GM06990 (cell line): ENCODE measurements around the gene CEP97.

Experiments
- DNase-seq: peaks from one replicate; pipeline ENCODE4 v3.0.0-alpha.2; 2011; ENCODE audit not compliant: insufficient read length; ENCODE audit errors: extremely low read depth
- H3K27me3 ChIP-seq: replicated peaks from 2 replicates; pipeline ENCODE4 v1.6.0; 2011; ENCODE audit warnings: low read length; ENCODE audit not compliant: control insufficient read depth, insufficient read depth
- H3K36me3 ChIP-seq: 2 replicates; pipeline ENCODE4 v1.5.1; 2011; ENCODE audit warnings: low read length; ENCODE audit not compliant: control insufficient read depth, insufficient read depth
- H3K4me3 ChIP-seq: replicated peaks from 2 replicates; pipeline ENCODE4 v1.5.1; 2011; ENCODE audit warnings: low read depth, mild to moderate bottlenecking, control low read depth, low read length
- TF ChIP-seq, protein P1 (sequence below): IDR thresholded peaks from 2 replicates; pipeline ENCODE4 v1.5.1; 2011; ENCODE audit warnings: low read length, control low read depth, mild to moderate bottlenecking, inconsistent platforms; ENCODE audit not compliant: insufficient read depth, poor library complexity, severe bottlenecking

Gene CEP97, protein sequence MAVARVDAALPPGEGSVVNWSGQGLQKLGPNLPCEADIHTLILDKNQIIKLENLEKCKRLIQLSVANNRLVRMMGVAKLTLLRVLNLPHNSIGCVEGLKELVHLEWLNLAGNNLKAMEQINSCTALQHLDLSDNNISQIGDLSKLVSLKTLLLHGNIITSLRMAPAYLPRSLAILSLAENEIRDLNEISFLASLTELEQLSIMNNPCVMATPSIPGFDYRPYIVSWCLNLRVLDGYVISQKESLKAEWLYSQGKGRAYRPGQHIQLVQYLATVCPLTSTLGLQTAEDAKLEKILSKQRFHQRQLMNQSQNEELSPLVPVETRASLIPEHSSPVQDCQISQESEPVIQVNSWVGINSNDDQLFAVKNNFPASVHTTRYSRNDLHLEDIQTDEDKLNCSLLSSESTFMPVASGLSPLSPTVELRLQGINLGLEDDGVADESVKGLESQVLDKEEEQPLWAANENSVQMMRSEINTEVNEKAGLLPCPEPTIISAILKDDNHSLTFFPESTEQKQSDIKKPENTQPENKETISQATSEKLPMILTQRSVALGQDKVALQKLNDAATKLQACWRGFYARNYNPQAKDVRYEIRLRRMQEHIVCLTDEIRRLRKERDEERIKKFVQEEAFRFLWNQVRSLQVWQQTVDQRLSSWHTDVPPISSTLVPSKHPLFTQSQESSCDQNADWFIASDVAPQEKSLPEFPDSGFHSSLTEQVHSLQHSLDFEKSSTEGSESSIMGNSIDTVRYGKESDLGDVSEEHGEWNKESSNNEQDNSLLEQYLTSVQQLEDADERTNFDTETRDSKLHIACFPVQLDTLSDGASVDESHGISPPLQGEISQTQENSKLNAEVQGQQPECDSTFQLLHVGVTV

DNA sequence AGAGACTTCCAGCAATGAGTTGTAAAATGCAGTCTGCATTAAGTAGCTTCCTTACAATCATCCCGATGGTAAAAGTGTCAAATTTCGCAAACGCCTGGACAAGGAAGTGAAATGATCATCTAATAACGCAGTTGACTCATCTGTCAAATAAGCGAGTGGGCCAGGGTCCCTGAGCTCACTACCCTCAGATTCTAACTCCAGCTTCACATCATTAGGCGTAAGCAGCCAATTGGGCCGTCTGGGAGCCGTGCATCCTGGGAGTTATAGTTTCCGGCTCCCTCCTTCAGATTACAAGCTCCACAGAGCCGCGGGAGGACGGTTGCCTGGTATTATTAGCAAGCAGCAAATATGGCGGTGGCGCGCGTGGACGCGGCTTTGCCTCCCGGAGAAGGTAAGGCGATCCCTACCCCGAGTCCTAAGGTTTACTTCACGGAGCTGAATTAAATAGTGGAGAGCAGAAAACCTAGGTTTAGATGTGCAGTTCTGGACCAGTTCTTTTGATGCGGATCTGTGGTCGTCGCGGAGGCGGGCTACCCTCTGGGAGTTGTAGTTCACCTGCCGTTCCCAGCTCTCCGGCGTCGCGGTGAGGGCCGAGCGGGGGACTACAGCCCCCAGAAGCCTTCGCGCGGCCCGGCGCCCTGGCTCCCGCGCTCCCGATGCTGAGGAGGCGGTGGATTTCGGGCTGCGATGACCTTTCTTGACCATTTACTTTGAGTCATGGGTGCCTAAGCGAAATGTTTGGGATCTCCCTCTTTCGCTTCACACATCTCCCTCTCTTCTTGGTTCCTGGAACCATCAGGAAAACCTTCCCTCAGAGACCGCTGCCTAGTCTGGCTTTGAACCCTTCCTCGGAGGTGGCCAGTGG, at the start of gene CEP97:
TSS of gene CEP97 (plus strand) at position 286 of the 865 bp plus-strand sequence. CDS start at position 349, 63 bp downstream.
- TF ChIP-seq, protein P1, sequence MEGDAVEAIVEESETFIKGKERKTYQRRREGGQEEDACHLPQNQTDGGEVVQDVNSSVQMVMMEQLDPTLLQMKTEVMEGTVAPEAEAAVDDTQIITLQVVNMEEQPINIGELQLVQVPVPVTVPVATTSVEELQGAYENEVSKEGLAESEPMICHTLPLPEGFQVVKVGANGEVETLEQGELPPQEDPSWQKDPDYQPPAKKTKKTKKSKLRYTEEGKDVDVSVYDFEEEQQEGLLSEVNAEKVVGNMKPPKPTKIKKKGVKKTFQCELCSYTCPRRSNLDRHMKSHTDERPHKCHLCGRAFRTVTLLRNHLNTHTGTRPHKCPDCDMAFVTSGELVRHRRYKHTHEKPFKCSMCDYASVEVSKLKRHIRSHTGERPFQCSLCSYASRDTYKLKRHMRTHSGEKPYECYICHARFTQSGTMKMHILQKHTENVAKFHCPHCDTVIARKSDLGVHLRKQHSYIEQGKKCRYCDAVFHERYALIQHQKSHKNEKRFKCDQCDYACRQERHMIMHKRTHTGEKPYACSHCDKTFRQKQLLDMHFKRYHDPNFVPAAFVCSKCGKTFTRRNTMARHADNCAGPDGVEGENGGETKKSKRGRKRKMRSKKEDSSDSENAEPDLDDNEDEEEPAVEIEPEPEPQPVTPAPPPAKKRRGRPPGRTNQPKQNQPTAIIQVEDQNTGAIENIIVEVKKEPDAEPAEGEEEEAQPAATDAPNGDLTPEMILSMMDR, result no peak
- H3K4me3 ChIP-seq, result peak within 1 kb of the TSS; percentile 88

DNA sequence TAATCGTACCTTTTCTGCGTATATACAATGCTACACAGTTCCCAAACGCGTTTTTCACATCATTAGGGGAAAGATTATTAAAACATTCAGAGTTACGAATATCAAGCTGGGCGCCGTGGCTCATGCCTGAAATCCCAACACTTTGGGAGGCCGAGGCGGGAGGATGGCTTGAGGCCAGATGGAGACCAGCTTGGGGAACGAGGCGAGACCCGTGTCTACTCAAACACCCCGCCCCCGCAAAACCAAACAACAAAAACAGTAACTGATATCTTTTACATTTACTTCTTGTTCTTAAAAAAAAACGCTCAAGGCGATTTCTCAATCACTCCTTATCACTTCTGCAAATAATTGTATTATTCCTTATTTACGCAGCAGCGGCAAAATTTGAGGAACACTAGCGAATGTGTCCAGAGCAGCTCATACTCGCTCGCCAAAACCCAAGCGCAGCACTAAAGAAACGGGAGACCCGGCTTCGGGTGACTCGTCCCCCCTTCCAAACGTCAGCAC, 48.7 kb upstream of the CEP97 start:
- TF ChIP-seq, protein P1, result no peak
- H3K27me3 ChIP-seq, result no peaks in the 10 kb centered on the region

More for the DNA sequence above, at the start of gene CEP97:
- no peaks in the 10 kb centered on the region; the same call in 1 of the 2 replicates for H3K36me3 ChIP-seq
- DNase-seq, result peak; percentile 94
- H3K27me3 ChIP-seq, result no peaks in the 10 kb centered on the region

DNA sequence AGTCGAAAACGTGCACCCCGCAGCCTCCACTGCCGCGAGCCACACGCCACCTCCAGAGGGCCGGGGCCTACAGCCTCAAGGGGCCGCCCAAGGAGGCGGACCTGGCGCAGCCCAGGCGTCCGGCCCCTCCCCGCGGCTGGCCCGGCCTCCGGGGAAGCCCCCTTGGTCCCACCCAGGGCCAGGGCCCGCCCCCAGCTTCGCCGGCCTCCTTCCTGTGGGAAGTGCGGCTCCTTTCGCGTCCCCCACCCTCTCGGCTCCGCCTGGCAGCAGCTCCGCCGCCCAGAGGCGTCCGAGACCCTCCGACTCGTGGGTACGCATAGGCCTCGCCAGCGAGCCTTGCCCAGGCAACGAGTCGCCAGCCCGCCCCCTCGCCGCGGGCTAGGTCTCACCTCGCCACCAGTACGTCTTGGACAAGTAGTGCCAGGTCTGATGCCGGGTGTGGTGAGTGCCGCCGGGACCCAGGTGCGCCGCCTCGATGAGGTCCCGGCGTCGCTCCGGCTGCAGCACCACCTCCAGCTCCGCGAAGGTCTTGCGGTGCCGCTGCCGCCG, 48.1 kb upstream of the CEP97 start:
- TF ChIP-seq, protein P1, result no peak
- Histone ChIP-seq H3K36me3 (peaks cover 2% of the 10 kb centered on the region), H3K27me3 (no peaks in the 10 kb centered on the region), H3K4me3 (peak overlapping the region; percentile 97)
- DNase-seq, result peak; percentile 97

More for the DNA sequence above, 48.7 kb upstream of the CEP97 start:
- H3K36me3 ChIP-seq, result peaks cover 1% of the 10 kb centered on the region
- DNase-seq, result no peak
- H3K4me3 ChIP-seq, result peak overlapping the region; percentile 97

DNA sequence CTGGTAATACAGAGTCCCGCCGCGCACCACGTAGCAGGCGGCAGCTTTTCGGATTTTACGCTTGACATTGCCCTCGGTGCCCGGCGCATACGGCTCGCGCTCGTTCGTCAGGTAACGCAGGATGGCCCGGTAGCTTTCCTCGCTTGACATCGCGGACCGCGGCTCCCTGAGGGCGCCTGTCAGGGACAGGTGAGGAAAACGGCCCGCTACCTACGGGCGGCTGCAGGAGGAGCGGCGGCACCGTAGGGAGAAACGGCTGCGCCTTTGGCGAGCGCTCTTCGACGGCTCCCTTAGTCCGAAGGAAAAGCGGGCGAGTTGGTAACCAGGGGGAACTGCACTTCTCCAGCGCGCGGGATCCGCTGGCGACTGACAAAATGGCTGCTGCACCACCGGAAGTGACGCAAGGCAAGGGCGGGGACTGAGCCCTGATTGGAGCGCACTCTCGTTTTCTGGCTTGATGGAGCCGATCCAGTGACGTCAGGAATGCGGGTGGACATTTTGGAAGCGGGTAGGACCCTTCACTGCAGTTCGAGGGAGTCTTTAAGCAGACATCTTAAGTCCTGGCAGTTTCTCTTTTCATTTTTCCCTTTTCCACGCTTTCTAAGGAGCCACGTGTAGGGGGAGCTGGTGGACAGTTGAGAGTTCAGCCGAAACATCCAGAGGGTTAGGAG, 47.5 kb upstream of the CEP97 start, which contains the start of gene ZBTB11:
TSS of gene ZBTB11 (minus strand) at position 368 of the 671 bp plus-strand sequence. CDS start at position 150, 218 bp downstream.
- peak within 1 kb of the TSS; percentile 97 for H3K4me3 ChIP-seq
- DNase-seq, result peak; percentile 97
- TF ChIP-seq, protein P1, result peak; percentile 38
- no peaks in the 10 kb centered on the region for H3K27me3 ChIP-seq
- peaks cover 8% of the 10 kb centered on the region for H3K36me3 ChIP-seq
